Activated CD8-positive, alpha-beta T cell treated with anti-CD3 and anti-CD28 coated beads for 36 hours (primary cell): ENCODE results near the gene LRRC8D. TPM values are rescaled to one million over a fixed set of nuclear protein-coding genes. Genes with fewer than 3 reads are reported as not detected.
"Not testable (repeated sequence)": the region's sequence is repeated elsewhere in the genome, so short reads cannot be mapped to it uniquely, and the experiment has no call there.

Experiments used
- ATAC-seq: fragments of 200-7000 bp; cut with Tn5 transposase; one replicate; pipeline ENCODE4 v1.10.0; 2021; ENCODE audit warnings: mild to moderate bottlenecking, moderate library complexity
- CTCF ChIA-PET: fragments of 350-600 bp; sonication (Branson Sonifier 250); formaldehyde crosslinking; loops from one replicate; lab custom pipeline; 2021; ENCODE audit warnings: antibody characterized with exemption; lab: Charles Lee
- POLR2A ChIA-PET: fragments of 350-600 bp; sonication (Branson Sonifier 250); formaldehyde crosslinking; loops from one replicate; lab custom pipeline; 2021; ENCODE audit warnings: antibody characterized with exemption; lab: Charles Lee
- DNase-seq: peaks from one replicate; pipeline ENCODE4 v3.0.0-alpha.2; 2020
- H3K27ac Mint-ChIP-seq: one replicate; pipeline ENCODE4 v1.8.0; 2021; ENCODE audit warnings: mild to moderate bottlenecking, mixed read lengths
- H3K27me3 Mint-ChIP-seq: one replicate; pipeline ENCODE4 v1.8.0; 2021; ENCODE audit warnings: mixed read lengths
- H3K36me3 Mint-ChIP-seq: one replicate; pipeline ENCODE4 v1.8.0; 2021; ENCODE audit warnings: low read depth, mixed read lengths
- H3K4me1 Mint-ChIP-seq: one replicate; pipeline ENCODE4 v1.8.0; 2021; ENCODE audit warnings: low read depth, mixed read lengths
- H3K4me3 Mint-ChIP-seq: one replicate; pipeline ENCODE4 v1.8.0; 2021; ENCODE audit warnings: mild to moderate bottlenecking, moderate library complexity, mixed read lengths
- H3K9me3 Mint-ChIP-seq: one replicate; pipeline ENCODE4 v1.8.0; 2021; ENCODE audit warnings: mixed read lengths
- CTCF ChIP-seq: fragments of 200-600 bp; IDR thresholded peaks from one replicate; pipeline ENCODE4 v1.8.0; 2022; ENCODE audit warnings: antibody characterized with exemption, mild to moderate bottlenecking
- intact Hi-C: fragments of 100-400 bp; cut with micrococcal nuclease; formaldehyde crosslinking; loops from one replicate; pipeline ENCODE4 v1.10.0; 2022
- total RNA-seq, 2 experiments: library from RNA; stranded (reverse); gene quantifications; one replicate each; pipeline ENCODE4 v1.2.3, GENCODE V29; 2021

The LRRC8D gene
- total RNA-seq = 10 to 100 TPM; 26.3 to 27.5 TPM

- intact Hi-C loops = loop anchor here (10.0 kb wide), 1 partner anchor 64 kb away; no protein-coding TSS in a partner anchor
- ChIA-PET CTCF (interaction anchor here (0.9 to 3.6 kb wide), 9 partner anchors 10 to 168 kb away, joined by 3 to 31 read pairs (median 5); no protein-coding TSS in a partner anchor), POLR2A (interaction anchor here (0.6 to 3.2 kb wide), 11 partner anchors 12 to 1854 kb away, joined by 3 to 21 read pairs (median 5); partner anchors contain the start of gene LRRC8C)
Measured at GRCh38 chr1:89820422-89821321, at the start of gene LRRC8D. LRRC8D (plus strand) TSS chr1:89821032; CDS start chr1:89933069, 112,037 bp downstream.

DNA sequence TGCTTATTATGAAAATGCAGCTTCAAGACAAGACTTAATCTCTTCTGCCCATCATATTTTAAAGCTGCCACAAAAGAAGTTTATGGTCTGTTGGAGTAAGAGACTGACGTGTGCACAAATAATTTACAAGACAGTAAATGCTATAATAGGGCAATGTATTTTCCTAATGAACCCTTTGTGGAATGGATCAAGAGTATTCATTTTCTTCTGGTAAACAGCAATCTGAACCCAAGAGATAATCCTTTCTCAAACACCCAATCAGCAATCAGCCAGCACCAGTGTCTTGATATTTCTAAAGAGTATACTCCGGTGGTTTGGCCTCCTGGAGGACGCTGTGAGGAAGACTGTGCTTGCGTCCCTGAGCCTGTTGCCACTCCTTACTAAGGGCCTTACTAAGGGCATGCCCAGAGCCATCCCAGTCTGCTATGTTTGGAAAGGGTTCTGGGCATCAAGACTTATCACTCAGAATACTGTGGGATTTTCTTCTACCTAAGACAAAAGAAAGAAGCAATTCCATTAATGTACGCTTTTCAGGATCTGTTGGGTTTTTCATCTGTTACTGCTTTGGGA is 48.8 kb upstream of the LRRC8D start:
- intact Hi-C loops = loop anchor here (5.0 kb wide), 1 partner anchor 290 kb away; no protein-coding TSS in a partner anchor
- ChIA-PET CTCF (interaction anchor here (1.0 to 2.8 kb wide), 2 partner anchors 9 to 10 kb away, joined by 3 to 13 read pairs; no protein-coding TSS in a partner anchor), POLR2A (interaction anchor here (1.2 kb wide), 1 partner anchor 9 kb away, joined by 4 read pairs; no protein-coding TSS in a partner anchor)
- Mint-ChIP-seq H3K9me3 (no peaks in the 10 kb centered on the region), H3K4me3 (no peak overlapping the region), H3K27me3 (no peaks in the 10 kb centered on the region), H3K36me3 (no peaks in the 10 kb centered on the region), H3K27ac (no peak overlapping the region), H3K4me1 (peaks cover 15% of the 10 kb centered on the region)
- no peak for TF ChIP-seq CTCF
- DNase-seq (no peak), ATAC-seq (no peak)

More at GRCh38 chr1:89820422-89821321, at the start of gene LRRC8D:
- ATAC-seq (peak; percentile 78), DNase-seq (peak; percentile 80)
- no peak for TF ChIP-seq CTCF
- Mint-ChIP-seq H3K9me3 (no peaks in the 10 kb centered on the region), H3K36me3 (peaks cover 9% of the 10 kb centered on the region), H3K27me3 (no peaks in the 10 kb centered on the region), H3K4me3 (peak within 1 kb of the TSS; percentile 87), H3K27ac (peak within 1 kb of the TSS; percentile 88), H3K4me1 (peaks cover 43% of the 10 kb centered on the region)

GRCh38 chr1:89776104-89776503 is 44.7 kb upstream of the LRRC8D start:
- Mint-ChIP-seq H3K4me1 (peaks cover 43% of the 10 kb centered on the region), H3K27ac (peak overlapping the region; percentile 11)
- intact Hi-C loops, CTCF ChIA-PET, H3K27me3 Mint-ChIP-seq, ATAC-seq, H3K36me3 Mint-ChIP-seq, H3K4me3 Mint-ChIP-seq, DNase-seq, H3K9me3 Mint-ChIP-seq: not testable (repeated sequence)
- POLR2A ChIA-PET = interaction anchor here (0.8 kb wide), 1 partner anchor 17 kb away, joined by 3 read pairs; no protein-coding TSS in a partner anchor

DNA sequence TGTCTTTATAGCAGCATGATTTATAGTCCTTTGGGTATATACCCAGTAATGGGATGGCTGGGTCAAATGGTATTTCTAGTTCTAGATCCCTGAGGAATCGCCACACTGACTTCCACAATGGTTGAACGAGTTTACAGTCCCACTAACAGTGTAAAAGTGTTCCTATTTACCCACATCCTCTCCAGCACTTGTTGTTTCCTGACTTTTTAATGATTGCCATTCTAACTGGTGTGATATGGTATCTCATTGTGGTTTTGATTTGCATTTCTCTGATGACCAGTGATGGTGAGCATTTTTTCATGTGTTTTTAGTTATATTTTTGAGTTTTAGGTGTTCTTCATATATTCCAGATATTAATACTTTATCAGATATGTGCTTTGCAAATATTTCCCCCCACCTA is 43.6 kb upstream of the LRRC8D start:
- intact Hi-C loops = not testable (repeated sequence)

GRCh38 chr1:89779151-89779940 is 41.5 kb upstream of the LRRC8D start:
- Mint-ChIP-seq H3K9me3 (no peaks in the 10 kb centered on the region), H3K4me3 (no peak overlapping the region), H3K4me1 (peaks cover 58% of the 10 kb centered on the region), H3K36me3 (peaks cover 6% of the 10 kb centered on the region), H3K27me3 (no peaks in the 10 kb centered on the region), H3K27ac (peak overlapping the region; percentile 93)
- ChIA-PET CTCF (interaction anchor here (1.0 to 5.7 kb wide), 5 partner anchors 17 to 208 kb away, joined by 3 to 50 read pairs (median 11); no protein-coding TSS in a partner anchor), POLR2A (interaction anchor here (3.0 kb wide), 1 partner anchor 16 kb away, joined by 15 read pairs; no protein-coding TSS in a partner anchor)
- intact Hi-C loops = no loop called here
- DNase-seq (peak; percentile 66), ATAC-seq (no peak)
- no peak for TF ChIP-seq CTCF

More for the DNA sequence above, 43.6 kb upstream of the LRRC8D start:
- POLR2A ChIA-PET, ATAC-seq, H3K4me3 Mint-ChIP-seq, DNase-seq, H3K36me3 Mint-ChIP-seq, H3K27me3 Mint-ChIP-seq, H3K27ac Mint-ChIP-seq, H3K9me3 Mint-ChIP-seq: not testable (repeated sequence)
- CTCF ChIA-PET = interaction anchor here (1.4 kb wide), 1 partner anchor 13 kb away, joined by 4 read pairs; no protein-coding TSS in a partner anchor
- peaks cover 54% of the 10 kb centered on the region for H3K4me1 Mint-ChIP-seq
